ENCODE measurements around the gene NUDT7. TPM values are rescaled to one million over a fixed set of nuclear protein-coding genes. Genes with fewer than 3 reads are reported as not detected.
A peak's percentile ranks its signal among the peaks of the same experiment; 100 is the strongest.

Gene NUDT7
- total and polyA plus RNA-seq, 2 donors from 2014 or later = 7.6 to 43.8 TPM

- TF ChIP-seq CTCF (IDR thresholded peaks at IDR 0.05; ENCODE audit: borderline replicate concordance, extremely low read depth, insufficient read depth) = no peak
- peak in 1 of 5 donors; percentile 11 for DNase-seq
- intact Hi-C loops (cut with DNase I) = loop anchor here (5.0 kb wide), 1 partner anchor 48 kb away; no protein-coding TSS in a partner anchor
- no peak overlapping the region for H3K27ac ChIP-seq (ENCODE audit: low read depth in 2 of 2, low read length in 2 of 2)
- no peak for FAIRE-seq
- H3K9me3 ChIP-seq (ENCODE audit: control insufficient read depth in 2 of 3, insufficient read depth in 1 of 3, low read length in 3 of 3) = no peaks in the 10 kb centered on the region
- no peaks in the 10 kb centered on the region for H3K36me3 ChIP-seq (ENCODE audit: control insufficient read depth in 2 of 3, insufficient read depth in 3 of 3, low read length in 3 of 3)
- H3K27me3 ChIP-seq (ENCODE audit: control insufficient read depth, insufficient read depth, low read length) = peaks cover 16% of the 10 kb centered on the region
- H3K4me1 ChIP-seq (ENCODE audit: control insufficient read depth in 2 of 3, insufficient read depth in 2 of 3, low read depth in 1 of 3, low read length in 3 of 3) = peaks cover 0 to 3% (median 0%) of the 10 kb centered on the region in 3 donors
- H3K9ac ChIP-seq (ENCODE audit: low read length in 3 of 3) = no peak overlapping the region
- H3K4me3 ChIP-seq (ENCODE audit: low read length in 3 of 3) = no peak overlapping the region
These were observed 67.7 kb downstream of the NUDT7 start for GRCh38 chr16:77790009-77790372.

GRCh38 chr16:77790912-77791311 lies 68.6 kb downstream of the NUDT7 start:
- Histone ChIP-seq H3K4me3 (ENCODE audit: low read length in 3 of 3) (no peak overlapping the region), H3K4me1 (ENCODE audit: control insufficient read depth in 2 of 3, insufficient read depth in 2 of 3, low read depth in 1 of 3, low read length in 3 of 3) (peaks cover 0 to 3% (median 0%) of the 10 kb centered on the region in 3 donors), H3K36me3 (ENCODE audit: control insufficient read depth in 2 of 3, insufficient read depth in 3 of 3, low read length in 3 of 3) (no peaks in the 10 kb centered on the region), H3K9ac (ENCODE audit: low read length in 3 of 3) (no peak overlapping the region), H3K27ac (ENCODE audit: low read depth in 2 of 2, low read length in 2 of 2) (no peak overlapping the region), H3K27me3 (ENCODE audit: control insufficient read depth, insufficient read depth, low read length) (peaks cover 16% of the 10 kb centered on the region), H3K9me3 (ENCODE audit: control insufficient read depth in 2 of 3, insufficient read depth in 1 of 3, low read length in 3 of 3) (no peaks in the 10 kb centered on the region)
- TF ChIP-seq CTCF (IDR thresholded peaks at IDR 0.05; ENCODE audit: borderline replicate concordance, extremely low read depth, insufficient read depth) = no peak
- DNase-seq = no peak
- intact Hi-C loops (cut with DNase I) = loop anchor here (5.0 kb wide), 1 partner anchor 49 kb away; no protein-coding TSS in a partner anchor
- FAIRE-seq = no peak

Other genes with a start within 250 kb of the NUDT7 start
- gene VAT1L, start 66.0 kb downstream of the NUDT7 start, total RNA-seq = 0.85 TPM
- gene VAT1L, start 66.0 kb downstream of the NUDT7 start, polyA plus RNA-seq (ENCODE audit: insufficient read depth, low read depth, low replicate concordance) = 4.5 TPM